ENCODE results near the gene KANSL1L.
"Not testable (repeated sequence)": the region's sequence is repeated elsewhere in the genome, so short reads cannot be mapped to it uniquely, and the experiment has no call there.

The KANSL1L gene

GRCh38 chr2:210189452-210190138, 18.4 kb upstream of the KANSL1L start:
- TF ChIP-seq CTCF (IDR thresholded peaks at IDR 0.05; ENCODE audit: borderline replicate concordance, control extremely low read depth, extremely low read depth, insufficient read depth, missing control alignments), result no peak
- DNase-seq (ENCODE audit: low spot score), result no peak
- in situ Hi-C loops (cut with MboI; ENCODE audit: low sequenced_read_pairs, unreplicated experiment), result loop anchor here (5.0 to 10.0 kb wide), 2 partner anchors 105 to 212 kb away; no protein-coding TSS in a partner anchor

- in situ Hi-C loops (cut with MboI; ENCODE audit: low sequenced_read_pairs, unreplicated experiment), result no loop called here
- no peak for DNase-seq (ENCODE audit: low spot score)
- no peak for TF ChIP-seq CTCF (IDR thresholded peaks at IDR 0.05; ENCODE audit: borderline replicate concordance, control extremely low read depth, extremely low read depth, insufficient read depth, missing control alignments)
These were observed 17.5 kb upstream of the KANSL1L start for GRCh38 chr2:210188755-210189154.

- no peak for TF ChIP-seq CTCF (IDR thresholded peaks at IDR 0.05; ENCODE audit: borderline replicate concordance, control extremely low read depth, extremely low read depth, insufficient read depth, missing control alignments)
- in situ Hi-C loops (cut with MboI; ENCODE audit: low sequenced_read_pairs, unreplicated experiment), result no loop called here
- no peak for DNase-seq (ENCODE audit: low spot score)
These were observed 17.0 kb upstream of the KANSL1L start for GRCh38 chr2:210188190-210188589.

- in situ Hi-C loops (cut with MboI; ENCODE audit: low sequenced_read_pairs, unreplicated experiment); DNase-seq (ENCODE audit: low spot score): not testable (repeated sequence)
These were observed 12.7 kb upstream of the KANSL1L start for GRCh38 chr2:210183936-210184335.

GRCh38 chr2:210181606-210182088, 10.4 kb upstream of the KANSL1L start:
- DNase-seq (ENCODE audit: low spot score); in situ Hi-C loops (cut with MboI; ENCODE audit: low sequenced_read_pairs, unreplicated experiment): not testable (repeated sequence)

- DNase-seq (ENCODE audit: low spot score); in situ Hi-C loops (cut with MboI; ENCODE audit: low sequenced_read_pairs, unreplicated experiment): not testable (repeated sequence)
These were observed 9.9 kb upstream of the KANSL1L start for GRCh38 chr2:210181033-210181605.

GRCh38 chr2:210180477-210180876, 9.3 kb upstream of the KANSL1L start:
- DNase-seq (ENCODE audit: low spot score), result no peak
- in situ Hi-C loops (cut with MboI; ENCODE audit: low sequenced_read_pairs, unreplicated experiment), result no loop called here
- no peak for TF ChIP-seq CTCF (IDR thresholded peaks at IDR 0.05; ENCODE audit: borderline replicate concordance, control extremely low read depth, extremely low read depth, insufficient read depth, missing control alignments)

GRCh38 chr2:210179351-210179990, 8.3 kb upstream of the KANSL1L start:
- DNase-seq (ENCODE audit: low spot score), result no peak
- TF ChIP-seq CTCF (IDR thresholded peaks at IDR 0.05; ENCODE audit: borderline replicate concordance, control extremely low read depth, extremely low read depth, insufficient read depth, missing control alignments), result no peak
- in situ Hi-C loops (cut with MboI; ENCODE audit: low sequenced_read_pairs, unreplicated experiment), result no loop called here

Data from GM13976 (cell line).